IMR-90 (cell line): ENCODE measurements around the gene INO80. TPM values are rescaled to one million over a fixed set of nuclear protein-coding genes. Genes with fewer than 3 reads are reported as not detected.

Experiments
- ATAC-seq: fragments of 200-7000 bp; cut with Tn5 transposase; 2 replicates; pipeline ENCODE4 v1.9.1; 2020; ENCODE audit warnings: low read depth, mild to moderate bottlenecking, moderate library complexity
- BruUV-seq: library from RNA; stranded (reverse); fragments of 400-500 nt; replicated peaks from 2 replicates; lab custom pipeline; 2021; lab: Mats Ljungman, UMichigan
- CTCF ChIA-PET: fragments of 300-600 bp; formaldehyde crosslinking; extraction: SDS; loops from one replicate; lab custom pipeline; 2021; ENCODE audit warnings: antibody characterized with exemption; lab: Yijun Ruan, JAX
- POLR2A ChIA-PET: fragments of 300-600 bp; sonication (Branson Sonifier 250); formaldehyde crosslinking; loops from one replicate; lab custom pipeline; 2022; ENCODE audit warnings: antibody characterized with exemption; ENCODE audit not compliant: unreplicated experiment; lab: Charles Lee
- DNase-seq: peaks from one replicate; pipeline ENCODE4 v3.0.0; 2013
- H2AFZ ChIP-seq: replicated peaks from 2 replicates; pipeline ENCODE3; 2013; ENCODE audit warnings: low read length, mild to moderate bottlenecking; ENCODE audit not compliant: poor library complexity
- H2AK5ac ChIP-seq: 2 replicates; pipeline ENCODE4 v1.6.1; 2013; ENCODE audit warnings: low read depth, low read length, inconsistent platforms
- H2AK9ac ChIP-seq: replicated peaks from 2 replicates; pipeline ENCODE3; 2013; ENCODE audit warnings: mild to moderate bottlenecking, low read depth, low read length, moderate library complexity; ENCODE audit not compliant: poor library complexity
- H2BK120ac ChIP-seq: 2 replicates; pipeline ENCODE4 v1.6.1; 2013; ENCODE audit warnings: low read depth, low read length, inconsistent platforms
- H2BK15ac ChIP-seq: 3 replicates; pipeline ENCODE4 v1.6.1; 2013; ENCODE audit warnings: low read depth, low read length, inconsistent platforms
- H2BK20ac ChIP-seq: 2 replicates; pipeline ENCODE4 v1.6.1; 2013; ENCODE audit warnings: low read depth, mild to moderate bottlenecking, inconsistent platforms, low read length, moderate library complexity
- H2BK5ac ChIP-seq: 2 replicates; pipeline ENCODE4 v1.6.1; 2013; ENCODE audit warnings: mild to moderate bottlenecking, low read depth, low read length, inconsistent platforms; ENCODE audit not compliant: poor library complexity, severe bottlenecking
- H3K14ac ChIP-seq: replicated peaks from 2 replicates; pipeline ENCODE4 v1.6.1; 2013; ENCODE audit warnings: low read depth, low read length, inconsistent platforms
- H3K18ac ChIP-seq: 2 replicates; pipeline ENCODE4 v1.6.1; 2013; ENCODE audit warnings: low read depth, low read length, control low read depth
- H3K23ac ChIP-seq: 2 replicates; pipeline ENCODE4 v1.6.1; 2013; ENCODE audit warnings: low read depth, low read length, inconsistent platforms
- H3K27ac ChIP-seq: 2 replicates; pipeline ENCODE4 v1.5.1; 2013; ENCODE audit warnings: mild to moderate bottlenecking, control low read depth, low read length; ENCODE audit not compliant: insufficient read depth
- H3K27me3 ChIP-seq: 2 replicates; pipeline ENCODE4 v1.6.1; 2013; ENCODE audit warnings: low read length; ENCODE audit not compliant: control insufficient read depth, insufficient read depth
- H3K36me3 ChIP-seq: 2 replicates; pipeline ENCODE4 v1.6.1; 2013; ENCODE audit warnings: low read length, mixed read lengths; ENCODE audit not compliant: control insufficient read depth, insufficient read depth
- H3K4ac ChIP-seq: 2 replicates; pipeline ENCODE4 v1.6.1; 2013; ENCODE audit warnings: low read depth, low read length, inconsistent platforms
- H3K4me1 ChIP-seq: 2 replicates; pipeline ENCODE4 v1.6.1; 2013; ENCODE audit warnings: low read length, mixed read lengths; ENCODE audit not compliant: control insufficient read depth, insufficient read depth
- H3K4me2 ChIP-seq: 2 replicates; pipeline ENCODE4 v1.6.1; 2013; ENCODE audit warnings: low read depth, mild to moderate bottlenecking, control low read depth, low read length, moderate library complexity
- H3K4me3 ChIP-seq: 2 replicates; pipeline ENCODE4 v1.5.1; 2013; ENCODE audit warnings: low read depth, mild to moderate bottlenecking, control low read depth, low read length, moderate library complexity; ENCODE audit not compliant: insufficient read depth
- H3K56ac ChIP-seq: 2 replicates; pipeline ENCODE4 v1.6.1; 2013; ENCODE audit warnings: low read length, inconsistent platforms; ENCODE audit not compliant: insufficient read depth; ENCODE audit errors: extremely low read depth
- H3K79me1 ChIP-seq, 2 experiments: 2 replicates each; pipeline ENCODE4 v1.6.1; 2013; ENCODE audit warnings: low read length in 2 of 2, inconsistent platforms in 1 of 2, low read depth in 1 of 2
- H3K9ac ChIP-seq: 2 replicates; pipeline ENCODE4 v1.6.1; 2013; ENCODE audit warnings: low read depth, low read length, control low read depth
- H3K9me1 ChIP-seq: 2 replicates; pipeline ENCODE4 v1.6.1; 2013; ENCODE audit warnings: low read length, inconsistent platforms; ENCODE audit not compliant: insufficient read depth
- H3K9me3 ChIP-seq: 2 replicates; pipeline ENCODE4 v1.6.1; 2013; ENCODE audit warnings: low read length; ENCODE audit not compliant: control insufficient read depth, insufficient read depth
- H4K20me1 ChIP-seq: 2 replicates; pipeline ENCODE4 v1.6.1; 2013; ENCODE audit warnings: low read length, inconsistent platforms; ENCODE audit not compliant: insufficient read depth
- H4K5ac ChIP-seq: 2 replicates; pipeline ENCODE4 v1.6.1; 2013; ENCODE audit warnings: mild to moderate bottlenecking, low read depth, low read length, control low read depth
- H4K8ac ChIP-seq, 2 experiments: 2 replicates each; pipeline ENCODE4 v1.6.1; 2013; ENCODE audit warnings: low read depth in 2 of 2, low read length in 2 of 2, control low read depth in 1 of 2, inconsistent platforms in 1 of 2
- H4K91ac ChIP-seq: 2 replicates; pipeline ENCODE4 v1.6.1; 2013; ENCODE audit warnings: low read depth, low read length, inconsistent platforms; ENCODE audit not compliant: insufficient read depth
- BHLHE40 ChIP-seq: fragments of 150-350 bp; IDR thresholded peaks from 2 replicates; pipeline ENCODE4 v1.6.1; 2016; ENCODE audit warnings: mild to moderate bottlenecking, low read depth, low read length
- CEBPB ChIP-seq: IDR thresholded peaks from 2 replicates; pipeline ENCODE4 v1.6.1; 2012; ENCODE audit warnings: low read depth, low read length, improper control_type of control experiment
- CHD1 ChIP-seq: IDR thresholded peaks from 2 replicates; pipeline ENCODE4 v1.6.1; 2012; ENCODE audit warnings: low read depth, low read length, improper control_type of control experiment
- FOS ChIP-seq: fragments of 150-350 bp; IDR thresholded peaks from 2 replicates; pipeline ENCODE4 v1.6.1; 2016; ENCODE audit warnings: low read depth, low read length
- MAFK ChIP-seq: IDR thresholded peaks from 2 replicates; pipeline ENCODE4 v1.6.1; 2012; ENCODE audit warnings: low read depth, low read length, improper control_type of control experiment
- MAZ ChIP-seq: IDR thresholded peaks from 2 replicates; pipeline ENCODE4 v1.6.1; 2012; ENCODE audit warnings: low read depth, mild to moderate bottlenecking, low read length, improper control_type of control experiment, moderate library complexity, borderline replicate concordance
- MXI1 ChIP-seq: IDR thresholded peaks from 2 replicates; pipeline ENCODE4 v1.6.1; 2012; ENCODE audit warnings: low read depth, mild to moderate bottlenecking, low read length, moderate library complexity, borderline replicate concordance
- NFE2L2 ChIP-seq: fragments of 150-350 bp; IDR thresholded peaks from 2 replicates; pipeline ENCODE4 v1.6.1; 2016; ENCODE audit warnings: low read depth, mild to moderate bottlenecking, low read length
- POLR2A ChIP-seq: IDR thresholded peaks from 2 replicates; pipeline ENCODE4 v1.6.1; 2012; ENCODE audit warnings: mild to moderate bottlenecking, low read depth, low read length
- RCOR1 ChIP-seq: IDR thresholded peaks from 2 replicates; pipeline ENCODE4 v1.6.1; 2012; ENCODE audit warnings: mild to moderate bottlenecking, low read length, improper control_type of control experiment; ENCODE audit not compliant: insufficient replicate concordance
- RFX5 ChIP-seq: IDR thresholded peaks from 2 replicates; pipeline ENCODE4 v1.8.0; 2012; ENCODE audit warnings: low read depth, mild to moderate bottlenecking, low read length, moderate library complexity
- SMC3 ChIP-seq: fragments of 150-350 bp; IDR thresholded peaks from 2 replicates; pipeline ENCODE4 v1.6.1; 2016; ENCODE audit warnings: low read depth, mild to moderate bottlenecking, antibody characterized with exemption, low read length, moderate library complexity
- USF2 ChIP-seq: fragments of 150-350 bp; IDR thresholded peaks from 2 replicates; pipeline ENCODE4 v1.6.1; 2017; ENCODE audit warnings: mild to moderate bottlenecking, antibody characterized with exemption, low read length, low read depth
- WGBS, 2 experiments: methylation state at CpG; one replicate each; pipeline versions ENCODE4 v1.1.5 to v1.1.7; 2013; ENCODE audit warnings: missing lambda C conversion rate in 2 of 2; ENCODE audit not compliant: insufficient read length in 1 of 2; ENCODE audit errors: extremely low coverage in 2 of 2; 5-methylcytosine and 5-hydroxymethylcytosine counted together
- dilution Hi-C: fragments of 300-500 bp; cut with HindIII; formaldehyde crosslinking; loops from one replicate; pipeline ENCODE4 v1.14.3; 2018; ENCODE audit warnings: low sequenced_read_pairs; ENCODE audit not compliant: unreplicated experiment
- in situ Hi-C: fragments of 300-500 bp; cut with MboI; formaldehyde crosslinking; loops from 3 replicates; pipeline ENCODE4 v1.14.3; 2019; ENCODE audit warnings: low sequenced_read_pairs, inconsistent platforms, mixed read lengths
- intact Hi-C: fragments of 100-400 bp; cut with micrococcal nuclease; formaldehyde crosslinking; loops from 2 replicates; pipeline ENCODE4 v1.10.0; 2022
- polyA plus RNA-seq, 3 experiments: library from polyadenylated mRNA; depleted of rRNA; stranded (reverse); fragments of >200 nt; gene quantifications; 2 replicates each; pipeline ENCODE4 v1.2.3, GENCODE V29; 2012; ENCODE audit warnings: low replicate concordance in 1 of 3
- total RNA-seq: library from RNA; depleted of rRNA; stranded (reverse); fragments of >200 nt; gene quantifications from 2 replicates; pipeline ENCODE4 v1.2.3, GENCODE V29; 2012
- TF ChIP-seq, protein P1 (sequence below): conservative IDR thresholded peaks from 2 replicates; pipeline ENCODE4 v1.5.1; 2012; ENCODE audit warnings: mild to moderate bottlenecking, low read depth, low read length, improper control_type of control experiment

The INO80 gene
- total and polyA plus RNA-seq, 2 of the 4 experiments (the other 2 are of a cell fraction) = 6.0 to 13.3 TPM

- no peak overlapping the region for H3K18ac ChIP-seq
- H3K4ac ChIP-seq = no peak overlapping the region
- dilution Hi-C loops = no loop called here
- intact Hi-C loops = no loop called here
- H4K91ac ChIP-seq = no peak overlapping the region
- no peaks in the 10 kb centered on the region for H4K20me1 ChIP-seq
- no peak overlapping the region for H2AK9ac ChIP-seq
- no peaks in the 10 kb centered on the region for H3K4me1 ChIP-seq
- no peak overlapping the region for H2BK120ac ChIP-seq
- no peaks in the 10 kb centered on the region for H3K9me3 ChIP-seq
- H2BK5ac ChIP-seq = no peak overlapping the region
- no peak overlapping the region for H3K9ac ChIP-seq
- no TSS peak for BruUV-seq
- DNase-seq (no peak), ATAC-seq (no peak)
- no peak overlapping the region for H3K4me3 ChIP-seq
- POLR2A ChIA-PET = interaction anchor here (0.6 kb wide), 1 partner anchor 1791 kb away, joined by 4 read pairs; no protein-coding TSS in a partner anchor
- 90% methylated on average over 3 of the region's 4 CpGs; no CpG with 5 or more reads in 1 of the 2 experiments for WGBS, 2 experiments
- no peaks in the 10 kb centered on the region for H3K9me1 ChIP-seq
- H3K36me3 ChIP-seq = no peaks in the 10 kb centered on the region
- H4K8ac ChIP-seq = no peak overlapping the region
- no peak overlapping the region for H2AK5ac ChIP-seq
- no peak overlapping the region for H3K4me2 ChIP-seq
- no peak overlapping the region for H3K56ac ChIP-seq
- TF ChIP-seq SMC3 = no peak
- no peak for TF ChIP-seq RCOR1
- no peak for TF ChIP-seq MXI1
- TF ChIP-seq RFX5 = no peak
- TF ChIP-seq POLR2A = no peak
- no peak for TF ChIP-seq CEBPB
- no peak for TF ChIP-seq USF2
- TF ChIP-seq, protein P1, sequence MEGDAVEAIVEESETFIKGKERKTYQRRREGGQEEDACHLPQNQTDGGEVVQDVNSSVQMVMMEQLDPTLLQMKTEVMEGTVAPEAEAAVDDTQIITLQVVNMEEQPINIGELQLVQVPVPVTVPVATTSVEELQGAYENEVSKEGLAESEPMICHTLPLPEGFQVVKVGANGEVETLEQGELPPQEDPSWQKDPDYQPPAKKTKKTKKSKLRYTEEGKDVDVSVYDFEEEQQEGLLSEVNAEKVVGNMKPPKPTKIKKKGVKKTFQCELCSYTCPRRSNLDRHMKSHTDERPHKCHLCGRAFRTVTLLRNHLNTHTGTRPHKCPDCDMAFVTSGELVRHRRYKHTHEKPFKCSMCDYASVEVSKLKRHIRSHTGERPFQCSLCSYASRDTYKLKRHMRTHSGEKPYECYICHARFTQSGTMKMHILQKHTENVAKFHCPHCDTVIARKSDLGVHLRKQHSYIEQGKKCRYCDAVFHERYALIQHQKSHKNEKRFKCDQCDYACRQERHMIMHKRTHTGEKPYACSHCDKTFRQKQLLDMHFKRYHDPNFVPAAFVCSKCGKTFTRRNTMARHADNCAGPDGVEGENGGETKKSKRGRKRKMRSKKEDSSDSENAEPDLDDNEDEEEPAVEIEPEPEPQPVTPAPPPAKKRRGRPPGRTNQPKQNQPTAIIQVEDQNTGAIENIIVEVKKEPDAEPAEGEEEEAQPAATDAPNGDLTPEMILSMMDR = no peak
- no peak for TF ChIP-seq NFE2L2
- TF ChIP-seq FOS = no peak
- TF ChIP-seq MAFK = no peak
- no peak for TF ChIP-seq BHLHE40
- TF ChIP-seq MAZ = no peak
- no peak for TF ChIP-seq CHD1
- peak overlapping the region; percentile 13 for H2AFZ ChIP-seq
- no peaks in the 10 kb centered on the region for H3K79me1 ChIP-seq
- no peak overlapping the region for H2BK20ac ChIP-seq
- no peak overlapping the region for H3K23ac ChIP-seq
- H3K14ac ChIP-seq = no peak overlapping the region
- H3K27me3 ChIP-seq = peaks cover 7% of the 10 kb centered on the region
- CTCF ChIA-PET = no interaction called here
- in situ Hi-C loops = no loop called here
- no peak overlapping the region for H4K5ac ChIP-seq
- no peak overlapping the region for H3K27ac ChIP-seq
- no peak overlapping the region for H2BK15ac ChIP-seq
Observed at GRCh38 chr15:41125931-41126642, 10.0 kb upstream of the INO80 start.
